ENCODE measurements around the gene ZNF608.

- TF ChIP-seq CTCF (IDR thresholded peaks at IDR 0.05; ENCODE audit: extremely low read depth in 1 of 2, insufficient read depth in 1 of 2, low read depth in 1 of 2, low read length in 2 of 2): no peak
- no peak for TF ChIP-seq POLR2AphosphoS5 (IDR thresholded peaks at IDR 0.05; ENCODE audit: insufficient read depth, low read depth, low read length)
- TF ChIP-seq MAX (IDR thresholded peaks at IDR 0.05; ENCODE audit: insufficient read depth, insufficient read length): no peak
- no peak for TF ChIP-seq EZH2 (IDR thresholded peaks at IDR 0.05; ENCODE audit: borderline replicate concordance, low read depth, low read length, severe bottlenecking)
- TF ChIP-seq POLR2A (IDR thresholded peaks at IDR 0.05; ENCODE audit: low read depth, low read length): no peak
Observed at GRCh38 chr5:124707520-124707919, 38.9 kb downstream of the ZNF608 start.
